Measurements from ENCODE around the gene PREX1. TPM values are rescaled to one million over a fixed set of nuclear protein-coding genes. Genes with fewer than 3 reads are reported as not detected.

Gene PREX1
- total RNA-seq, 1 donor from 2014 or later, result 78.2 TPM

GRCh38 chr20:48676125-48676524 is 151.7 kb downstream of the PREX1 start:
- no peaks in the 10 kb centered on the region for H3K4me1 ChIP-seq
- H3K27ac ChIP-seq, result no peak overlapping the region
- DNase-seq, result peak; percentile 24
- peaks cover 78% of the 10 kb centered on the region for H3K36me3 ChIP-seq
- no peaks in the 10 kb centered on the region for H3K9me3 ChIP-seq
- intact Hi-C loops (cut with DNase I), result no loop called here
- ATAC-seq, result no peak
- H3K27me3 ChIP-seq (ENCODE audit: low read depth), result no peaks in the 10 kb centered on the region
- no peak for TF ChIP-seq CTCF (IDR thresholded peaks at IDR 0.05)
- no peak overlapping the region for H3K4me3 ChIP-seq

GRCh38 chr20:48674461-48674860 is 153.3 kb downstream of the PREX1 start:
- H3K27ac ChIP-seq, result no peak overlapping the region
- no peak overlapping the region for H3K4me3 ChIP-seq
- no peak for DNase-seq
- H3K4me1 ChIP-seq, result no peaks in the 10 kb centered on the region
- H3K27me3 ChIP-seq (ENCODE audit: low read depth), result no peaks in the 10 kb centered on the region
- intact Hi-C loops (cut with DNase I), result no loop called here
- H3K9me3 ChIP-seq, result no peaks in the 10 kb centered on the region
- H3K36me3 ChIP-seq, result peaks cover 63% of the 10 kb centered on the region
- ATAC-seq, result no peak
- no peak for TF ChIP-seq CTCF (IDR thresholded peaks at IDR 0.05)

- ATAC-seq (no peak), DNase-seq (no peak)
- Histone ChIP-seq H3K4me1 (no peaks in the 10 kb centered on the region), H3K9me3 (no peaks in the 10 kb centered on the region), H3K27ac (no peak overlapping the region), H3K27me3 (ENCODE audit: low read depth) (no peaks in the 10 kb centered on the region), H3K4me3 (no peak overlapping the region), H3K36me3 (peaks cover 53% of the 10 kb centered on the region)
- no peak for TF ChIP-seq CTCF (IDR thresholded peaks at IDR 0.05)
- intact Hi-C loops (cut with DNase I), result no loop called here
Observed at GRCh38 chr20:48673507-48673906, 154.3 kb downstream of the PREX1 start.

- no peak for TF ChIP-seq CTCF (IDR thresholded peaks at IDR 0.05)
Observed at GRCh38 chr20:48672324-48672723, 155.5 kb downstream of the PREX1 start.

GRCh38 chr20:48671141-48671540 is 156.7 kb downstream of the PREX1 start:
- H3K4me1 ChIP-seq, result no peaks in the 10 kb centered on the region
- peaks cover 42% of the 10 kb centered on the region for H3K36me3 ChIP-seq
- no peak for ATAC-seq

More at GRCh38 chr20:48672324-48672723, 155.5 kb downstream of the PREX1 start:
- Histone ChIP-seq H3K27me3 (ENCODE audit: low read depth) (no peaks in the 10 kb centered on the region), H3K27ac (no peak overlapping the region), H3K4me3 (no peak overlapping the region), H3K36me3 (peaks cover 50% of the 10 kb centered on the region), H3K9me3 (no peaks in the 10 kb centered on the region), H3K4me1 (no peaks in the 10 kb centered on the region)
- intact Hi-C loops (cut with DNase I), result no loop called here
- ATAC-seq, result no peak
- no peak for DNase-seq

More at GRCh38 chr20:48671141-48671540, 156.7 kb downstream of the PREX1 start:
- Histone ChIP-seq H3K27me3 (ENCODE audit: low read depth) (no peaks in the 10 kb centered on the region), H3K4me3 (no peak overlapping the region), H3K27ac (no peak overlapping the region), H3K9me3 (no peaks in the 10 kb centered on the region)
- no peak for DNase-seq
- intact Hi-C loops (cut with DNase I), result no loop called here
- TF ChIP-seq CTCF (IDR thresholded peaks at IDR 0.05), result no peak

All from lower lobe of right lung (tissue), 2 donors.